LNCaP clone FGC (cell line): Measurements from ENCODE around the gene GALNT18.

Source experiments
- DNase-seq: peaks from one replicate; pipeline ENCODE4 v3.0.0-alpha.2; 2011; ENCODE audit warnings: low read depth
- H3K4me3 ChIP-seq: 2 replicates; pipeline ENCODE4 v1.5.1; 2011; ENCODE audit warnings: mild to moderate bottlenecking, low read depth, low read length, control low read depth
- TF ChIP-seq, protein P1 (sequence below): IDR thresholded peaks from 2 replicates; pipeline ENCODE4 v1.5.1; 2012; ENCODE audit warnings: mild to moderate bottlenecking; ENCODE audit not compliant: control insufficient read depth, insufficient read depth; ENCODE audit errors: extremely low read depth

The GALNT18 gene

DNA sequence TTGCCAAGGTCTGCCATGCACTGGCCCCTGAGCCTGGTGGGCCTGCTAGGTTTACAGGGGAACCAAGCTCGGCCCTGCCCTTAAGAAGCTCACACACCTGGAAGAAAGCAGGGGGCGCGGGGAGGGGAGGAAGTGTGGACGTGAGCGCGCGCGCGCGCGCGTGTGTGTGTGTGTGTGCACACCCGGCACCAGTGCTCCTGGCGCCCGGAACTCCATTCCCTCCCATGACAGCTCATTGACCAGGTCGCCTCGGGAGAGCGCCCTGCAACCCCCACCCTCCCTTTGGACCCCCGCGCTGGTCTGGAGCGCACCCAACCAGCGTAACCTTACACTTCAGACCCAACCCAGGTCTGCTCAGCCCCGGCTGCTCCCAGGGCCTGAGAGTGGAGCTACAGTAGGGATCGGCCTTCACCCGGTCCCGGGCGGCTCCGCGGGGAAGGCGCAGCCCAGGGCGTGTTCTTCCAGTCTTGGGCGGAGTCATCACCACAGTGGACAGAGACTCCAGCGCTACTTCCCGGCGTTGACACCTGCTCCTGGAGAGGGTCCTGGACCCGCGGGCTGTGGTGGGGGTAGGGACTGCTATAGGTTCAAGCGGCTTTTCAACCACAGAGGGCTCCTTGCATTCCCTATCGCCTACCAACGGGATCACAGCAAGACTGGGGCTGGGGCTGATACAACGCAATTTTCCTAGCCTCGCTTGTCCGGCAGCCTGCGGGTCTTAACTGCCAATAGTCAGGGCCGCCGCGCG lies 1.5 kb downstream of the GALNT18 start:
- TF ChIP-seq, protein P1, sequence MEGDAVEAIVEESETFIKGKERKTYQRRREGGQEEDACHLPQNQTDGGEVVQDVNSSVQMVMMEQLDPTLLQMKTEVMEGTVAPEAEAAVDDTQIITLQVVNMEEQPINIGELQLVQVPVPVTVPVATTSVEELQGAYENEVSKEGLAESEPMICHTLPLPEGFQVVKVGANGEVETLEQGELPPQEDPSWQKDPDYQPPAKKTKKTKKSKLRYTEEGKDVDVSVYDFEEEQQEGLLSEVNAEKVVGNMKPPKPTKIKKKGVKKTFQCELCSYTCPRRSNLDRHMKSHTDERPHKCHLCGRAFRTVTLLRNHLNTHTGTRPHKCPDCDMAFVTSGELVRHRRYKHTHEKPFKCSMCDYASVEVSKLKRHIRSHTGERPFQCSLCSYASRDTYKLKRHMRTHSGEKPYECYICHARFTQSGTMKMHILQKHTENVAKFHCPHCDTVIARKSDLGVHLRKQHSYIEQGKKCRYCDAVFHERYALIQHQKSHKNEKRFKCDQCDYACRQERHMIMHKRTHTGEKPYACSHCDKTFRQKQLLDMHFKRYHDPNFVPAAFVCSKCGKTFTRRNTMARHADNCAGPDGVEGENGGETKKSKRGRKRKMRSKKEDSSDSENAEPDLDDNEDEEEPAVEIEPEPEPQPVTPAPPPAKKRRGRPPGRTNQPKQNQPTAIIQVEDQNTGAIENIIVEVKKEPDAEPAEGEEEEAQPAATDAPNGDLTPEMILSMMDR, result no peak
- no peak for DNase-seq
- H3K4me3 ChIP-seq, result peak overlapping the region; percentile 76

DNA sequence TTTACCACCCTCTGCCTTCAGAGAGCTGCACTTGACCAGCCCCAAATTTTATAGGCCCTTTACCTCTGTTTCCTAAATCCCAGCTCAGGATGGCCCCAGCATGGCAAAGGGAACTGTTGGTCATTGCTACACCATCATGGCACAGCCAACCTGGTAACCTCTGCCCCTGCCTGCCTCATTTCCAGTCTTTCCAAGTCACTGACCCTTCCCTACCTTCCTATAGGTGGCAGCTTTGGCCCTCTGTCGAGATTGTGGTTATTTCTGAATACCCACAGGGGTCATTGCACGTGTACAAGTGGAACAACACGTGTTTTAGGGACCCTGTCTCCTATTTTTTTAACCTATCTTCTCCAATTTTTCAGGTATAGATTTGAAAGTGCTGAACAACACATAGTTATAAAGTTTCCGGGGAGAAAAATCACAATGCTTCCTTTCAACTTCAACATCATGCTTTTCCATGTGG lies 2.8 kb downstream of the GALNT18 start:
- TF ChIP-seq, protein P1, result peak; percentile 36
- H3K4me3 ChIP-seq, result no peak overlapping the region
- no peak for DNase-seq

DNA sequence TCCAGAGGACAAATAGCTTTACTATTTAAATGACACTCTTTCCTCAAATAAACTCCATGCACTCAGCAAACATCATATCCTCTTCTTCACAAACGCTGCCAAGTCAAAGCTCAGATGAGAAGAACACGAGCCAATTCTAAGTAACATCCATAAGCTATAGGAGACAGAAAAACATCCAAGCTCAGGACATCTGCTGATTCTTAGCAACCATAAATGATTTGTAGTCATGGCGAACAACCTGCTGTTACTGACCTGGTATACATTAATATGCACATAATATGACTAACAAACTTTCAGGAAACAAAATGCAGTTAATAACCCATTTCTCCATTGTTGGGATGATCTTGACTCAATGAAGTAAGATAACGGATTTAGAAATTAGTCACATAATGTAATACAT lies 6.7 kb downstream of the GALNT18 start:
- H3K4me3 ChIP-seq, result no peak overlapping the region
- TF ChIP-seq, protein P1, result no peak
- DNase-seq, result peak; percentile 73

DNA sequence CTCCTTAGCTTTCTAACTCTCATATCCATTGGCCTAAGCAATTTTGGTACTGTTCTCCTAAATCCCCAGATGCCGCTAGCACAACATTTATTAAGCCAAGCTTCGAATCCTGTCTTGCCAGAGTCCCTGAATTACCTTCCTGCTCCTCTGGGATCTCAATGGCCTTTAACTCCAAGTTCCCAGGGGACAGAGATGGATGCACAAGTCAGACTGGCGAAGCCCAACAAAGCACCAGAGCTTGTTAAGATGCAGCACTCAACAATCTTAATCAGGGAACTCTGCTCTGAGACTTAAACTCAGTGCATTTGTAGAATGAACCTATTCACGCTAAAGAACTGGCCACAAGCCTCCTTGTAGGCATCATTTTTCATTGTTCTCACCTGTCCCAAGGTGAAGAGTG lies 9.4 kb downstream of the GALNT18 start:
- H3K4me3 ChIP-seq, result no peak overlapping the region
- TF ChIP-seq, protein P1, result no peak
- no peak for DNase-seq

DNA sequence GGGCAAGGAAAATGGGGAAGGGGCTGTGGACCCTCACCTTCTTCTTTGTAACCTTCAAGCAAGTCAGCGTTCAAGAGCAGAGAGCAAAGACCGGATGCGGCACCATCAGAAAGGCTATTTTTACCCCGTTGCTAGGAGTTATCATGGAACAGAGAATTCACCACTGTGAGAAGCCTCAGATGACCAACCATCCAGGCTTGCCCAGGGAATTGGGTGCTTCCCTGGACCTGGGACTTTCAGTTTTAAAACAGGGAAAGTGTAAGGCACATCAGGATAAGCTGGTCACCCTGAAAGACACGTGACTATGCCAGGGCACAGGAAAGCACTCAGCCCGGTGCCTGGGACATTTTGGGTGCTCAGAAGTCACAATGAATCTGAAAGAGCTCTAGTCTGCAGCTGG lies 10.4 kb downstream of the GALNT18 start:
- no peak for DNase-seq
- TF ChIP-seq, protein P1, result no peak
- H3K4me3 ChIP-seq, result no peak overlapping the region

DNA sequence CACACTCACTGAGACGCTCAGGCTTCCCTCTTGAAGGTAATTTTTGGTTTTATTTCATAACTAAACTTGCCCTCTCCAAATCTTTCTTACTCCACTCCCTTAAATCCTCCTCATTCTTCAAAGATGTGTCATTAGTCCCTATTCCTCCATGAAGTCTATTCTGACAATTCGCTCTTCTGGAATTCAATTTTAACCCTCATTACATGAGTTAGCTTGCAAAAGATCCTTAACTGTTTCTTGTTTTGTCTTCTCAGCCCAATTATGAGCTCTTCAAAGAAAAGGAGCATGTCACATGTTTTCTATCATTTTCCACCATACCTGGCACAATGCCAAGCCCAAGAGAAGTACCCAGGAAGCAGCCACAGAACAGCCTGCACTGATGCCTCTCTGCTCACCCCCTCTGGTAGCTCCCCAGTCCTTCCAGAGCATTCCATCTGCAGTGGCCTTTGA lies 13.0 kb downstream of the GALNT18 start:
- no peak overlapping the region for H3K4me3 ChIP-seq
- DNase-seq, result no peak
- TF ChIP-seq, protein P1, result no peak

DNA sequence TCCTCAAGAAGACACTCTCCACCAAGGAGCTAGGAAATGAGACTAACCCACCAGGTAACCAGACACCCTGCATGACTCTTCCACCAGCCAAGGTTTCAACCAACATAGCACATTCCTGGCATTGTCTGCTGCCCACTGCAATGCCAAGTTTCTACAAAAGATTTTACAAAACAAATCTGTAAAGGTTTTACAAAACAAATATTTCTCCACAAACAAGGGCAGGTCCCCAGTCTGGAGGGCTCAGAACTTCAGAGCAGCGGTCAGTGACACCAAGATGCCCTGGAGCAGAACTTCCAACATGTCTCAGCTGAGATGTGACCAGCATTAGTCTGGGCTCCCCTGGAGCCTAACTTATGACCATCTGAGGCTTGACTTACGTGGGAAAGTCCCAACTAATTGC lies 14.0 kb downstream of the GALNT18 start:
- TF ChIP-seq, protein P1, result no peak
- no peak for DNase-seq
- H3K4me3 ChIP-seq, result no peak overlapping the region
